HFFc6 (cell line): ENCODE measurements around the gene GTSE1. TPM values are rescaled to one million over a fixed set of nuclear protein-coding genes. Genes with fewer than 3 reads are reported as not detected.

Experiments
- DNase-seq: peaks from one replicate; pipeline ENCODE4 v3.0.0-alpha.2; 2018
- H3K27ac Mint-ChIP-seq: 2 replicates; pipeline ENCODE4 v1.8.0; 2020; ENCODE audit warnings: mild to moderate bottlenecking, mixed read lengths
- H3K27me3 Mint-ChIP-seq: 2 replicates; pipeline ENCODE4 v1.8.0; 2021; ENCODE audit warnings: mild to moderate bottlenecking, moderate library complexity, mixed read lengths; ENCODE audit not compliant: insufficient read depth
- H3K36me3 Mint-ChIP-seq: 2 replicates; pipeline ENCODE4 v1.8.0; 2021; ENCODE audit warnings: low read depth, mixed read lengths
- H3K4me1 Mint-ChIP-seq: 2 replicates; pipeline ENCODE4 v1.8.0; 2020; ENCODE audit warnings: low read depth, mixed read lengths
- H3K4me3 Mint-ChIP-seq: 2 replicates; pipeline ENCODE4 v1.8.0; 2020; ENCODE audit warnings: mild to moderate bottlenecking, moderate library complexity, mixed read lengths
- H3K9me3 Mint-ChIP-seq: 2 replicates; pipeline ENCODE4 v1.8.0; 2020; ENCODE audit warnings: mild to moderate bottlenecking, mixed read lengths
- CTCF ChIP-seq: fragments of 200-600 bp; sonication (generic); IDR thresholded peaks from 2 replicates; pipeline ENCODE4 v1.5.0; 2021; ENCODE audit warnings: antibody characterized with exemption, mild to moderate bottlenecking
- total RNA-seq, 6 experiments: library from RNA; stranded (reverse); fragmentation: NEBNext Ultra II Directional; extraction: Animal tissue kit (Norgen Biotek cat#: 25700); gene quantifications; 2 replicates in 1 of 6; 3 replicates in 5 of 6; pipeline ENCODE4 v1.2.3, GENCODE V29; 2021

The GTSE1 gene
- total RNA-seq, 6 experiments from 2014 or later: 12.4 to 30.5 (median 27.9) TPM

- Mint-ChIP-seq H3K9me3 (no peaks in the 10 kb centered on the region), H3K27ac (no peak overlapping the region), H3K4me3 (peak overlapping the region; percentile 85; the same call in 1 of the 2 replicates), H3K27me3 (no peaks in the 10 kb centered on the region; the same call in 1 of the 2 replicates), H3K36me3 (0 out of 2 replicates have a peak, but pooled peaks cover 5% of the 10 kb centered on the region), H3K4me1 (peaks cover 40% of the 10 kb centered on the region)
- no peak for TF ChIP-seq CTCF
- no peak for DNase-seq
These were observed 44.8 kb upstream of the GTSE1 start for GRCh38 chr22:46251816-46252380.

- peaks cover 5% of the 10 kb centered on the region; the same call in 1 of the 2 replicates for H3K9me3 Mint-ChIP-seq
- H3K27me3 Mint-ChIP-seq: peaks cover 26% of the 10 kb centered on the region; the same call in 1 of the 2 replicates
- H3K27ac Mint-ChIP-seq: peak overlapping the region; percentile 56
- H3K36me3 Mint-ChIP-seq: peaks cover 6% of the 10 kb centered on the region; the same call in 1 of the 2 replicates
- peaks cover 31% of the 10 kb centered on the region for H3K4me1 Mint-ChIP-seq
- peak; percentile 55 for DNase-seq
- no peak overlapping the region for H3K4me3 Mint-ChIP-seq
- TF ChIP-seq CTCF: no peak
These were observed 40.2 kb upstream of the GTSE1 start for GRCh38 chr22:46256358-46256958.

DNA sequence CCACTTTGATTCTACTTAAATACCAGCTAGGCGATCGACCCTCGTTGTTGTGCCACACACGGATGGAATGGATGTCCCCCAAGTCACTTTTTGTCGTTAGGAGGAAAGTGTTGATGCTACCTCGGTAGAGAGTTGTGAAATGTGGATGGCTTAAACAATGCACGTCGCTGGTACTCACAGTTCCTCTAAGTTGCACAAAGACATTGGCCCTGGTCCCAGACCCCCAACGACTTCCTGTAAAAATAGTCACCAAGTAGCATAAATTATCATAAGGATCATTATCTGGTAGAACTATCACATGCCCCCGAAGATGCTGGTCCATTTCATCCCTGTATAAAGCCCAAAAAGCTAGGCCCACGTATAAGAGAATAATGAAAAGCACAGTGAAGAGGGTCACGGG is 37.3 kb upstream of the GTSE1 start:
- Mint-ChIP-seq H3K27me3 (peaks cover 29% of the 10 kb centered on the region), H3K27ac (no peak overlapping the region), H3K4me3 (no peak overlapping the region), H3K4me1 (peaks cover 19% of the 10 kb centered on the region), H3K36me3 (peaks cover 9% of the 10 kb centered on the region; the same call in 1 of the 2 replicates), H3K9me3 (peaks cover 16% of the 10 kb centered on the region)
- no peak for TF ChIP-seq CTCF
- DNase-seq: no peak

DNA sequence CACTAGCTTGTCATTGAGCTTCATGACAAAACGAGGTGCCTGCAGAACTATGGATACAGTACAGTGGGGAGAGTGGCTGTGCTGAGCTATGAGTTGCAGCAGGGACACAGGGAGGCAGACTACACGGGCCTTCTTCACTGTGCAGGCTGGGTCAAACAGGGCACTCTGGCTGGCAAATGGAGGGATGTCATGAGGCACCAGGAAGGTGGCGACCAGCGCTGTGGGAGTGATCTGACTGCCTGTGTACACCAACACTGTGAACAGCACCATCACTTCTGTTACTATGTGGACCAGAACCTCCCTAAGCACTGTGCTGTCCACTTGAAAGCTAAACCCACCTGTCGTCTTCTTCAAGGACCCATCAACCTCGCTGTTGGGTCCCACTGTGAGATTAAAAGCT is 36.6 kb upstream of the GTSE1 start:
- Mint-ChIP-seq H3K27me3 (peaks cover 29% of the 10 kb centered on the region), H3K9me3 (peaks cover 20% of the 10 kb centered on the region), H3K36me3 (peaks cover 9% of the 10 kb centered on the region; the same call in 1 of the 2 replicates), H3K4me3 (no peak overlapping the region), H3K27ac (no peak overlapping the region), H3K4me1 (peaks cover 16% of the 10 kb centered on the region)
- TF ChIP-seq CTCF: no peak
- DNase-seq: no peak

GRCh38 chr22:46262449-46263215 is 34.0 kb upstream of the GTSE1 start:
- peaks cover 19% of the 10 kb centered on the region; the same call in 1 of the 2 replicates for H3K36me3 Mint-ChIP-seq
- no peak overlapping the region for H3K4me3 Mint-ChIP-seq
- peaks cover 11% of the 10 kb centered on the region for H3K4me1 Mint-ChIP-seq
- peaks cover 28% of the 10 kb centered on the region for H3K27me3 Mint-ChIP-seq
- TF ChIP-seq CTCF: peak; percentile 33
- H3K27ac Mint-ChIP-seq: no peak overlapping the region
- no peak for DNase-seq
- H3K9me3 Mint-ChIP-seq: peaks cover 34% of the 10 kb centered on the region
